GM12873 (cell line): ENCODE results near the gene SLC22A8.

Experiments
- TF ChIP-seq, protein P1 (sequence below): IDR thresholded peaks from 2 replicates; pipeline ENCODE4 v1.5.1; 2012; ENCODE audit warnings: low read depth, mild to moderate bottlenecking, moderate library complexity, low read length, control low read depth; ENCODE audit not compliant: insufficient read depth; ENCODE audit errors: missing control alignments

Gene SLC22A8

DNA sequence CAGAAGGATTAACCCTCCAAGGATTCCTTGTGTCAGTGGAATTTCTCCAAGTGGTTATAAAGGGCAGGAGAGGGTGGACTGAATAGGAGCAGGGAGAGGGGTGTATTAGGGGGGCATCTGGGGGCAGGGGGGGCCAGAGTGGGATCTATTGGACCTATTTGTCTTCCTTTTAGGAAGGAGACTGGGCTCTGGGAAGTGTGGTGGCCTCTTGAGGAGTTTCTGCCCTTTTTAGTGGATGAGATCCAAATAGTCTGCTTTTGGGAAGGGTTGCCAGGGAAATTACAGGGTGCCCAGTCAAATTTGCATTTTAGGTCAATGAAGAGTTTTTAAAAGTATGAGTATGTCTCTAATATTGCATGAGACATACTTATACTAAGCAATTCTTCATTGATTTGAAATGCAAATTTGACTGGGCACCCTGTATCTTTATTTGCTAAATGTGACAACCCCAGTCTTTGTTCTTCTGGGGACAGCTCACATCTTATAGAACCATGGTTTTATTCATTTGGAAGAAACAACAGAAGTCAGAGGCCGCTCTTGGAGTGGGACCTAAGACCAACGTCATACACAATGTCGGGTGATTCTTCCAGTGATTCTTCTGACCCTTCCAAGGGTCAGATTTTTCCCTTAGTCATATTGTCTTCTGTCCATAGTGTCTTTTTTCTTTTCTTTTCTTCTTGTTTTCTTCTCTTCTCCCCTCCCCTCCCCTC, 30.4 kb downstream of the SLC22A8 start:
- TF ChIP-seq, protein P1, sequence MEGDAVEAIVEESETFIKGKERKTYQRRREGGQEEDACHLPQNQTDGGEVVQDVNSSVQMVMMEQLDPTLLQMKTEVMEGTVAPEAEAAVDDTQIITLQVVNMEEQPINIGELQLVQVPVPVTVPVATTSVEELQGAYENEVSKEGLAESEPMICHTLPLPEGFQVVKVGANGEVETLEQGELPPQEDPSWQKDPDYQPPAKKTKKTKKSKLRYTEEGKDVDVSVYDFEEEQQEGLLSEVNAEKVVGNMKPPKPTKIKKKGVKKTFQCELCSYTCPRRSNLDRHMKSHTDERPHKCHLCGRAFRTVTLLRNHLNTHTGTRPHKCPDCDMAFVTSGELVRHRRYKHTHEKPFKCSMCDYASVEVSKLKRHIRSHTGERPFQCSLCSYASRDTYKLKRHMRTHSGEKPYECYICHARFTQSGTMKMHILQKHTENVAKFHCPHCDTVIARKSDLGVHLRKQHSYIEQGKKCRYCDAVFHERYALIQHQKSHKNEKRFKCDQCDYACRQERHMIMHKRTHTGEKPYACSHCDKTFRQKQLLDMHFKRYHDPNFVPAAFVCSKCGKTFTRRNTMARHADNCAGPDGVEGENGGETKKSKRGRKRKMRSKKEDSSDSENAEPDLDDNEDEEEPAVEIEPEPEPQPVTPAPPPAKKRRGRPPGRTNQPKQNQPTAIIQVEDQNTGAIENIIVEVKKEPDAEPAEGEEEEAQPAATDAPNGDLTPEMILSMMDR = no peak

DNA sequence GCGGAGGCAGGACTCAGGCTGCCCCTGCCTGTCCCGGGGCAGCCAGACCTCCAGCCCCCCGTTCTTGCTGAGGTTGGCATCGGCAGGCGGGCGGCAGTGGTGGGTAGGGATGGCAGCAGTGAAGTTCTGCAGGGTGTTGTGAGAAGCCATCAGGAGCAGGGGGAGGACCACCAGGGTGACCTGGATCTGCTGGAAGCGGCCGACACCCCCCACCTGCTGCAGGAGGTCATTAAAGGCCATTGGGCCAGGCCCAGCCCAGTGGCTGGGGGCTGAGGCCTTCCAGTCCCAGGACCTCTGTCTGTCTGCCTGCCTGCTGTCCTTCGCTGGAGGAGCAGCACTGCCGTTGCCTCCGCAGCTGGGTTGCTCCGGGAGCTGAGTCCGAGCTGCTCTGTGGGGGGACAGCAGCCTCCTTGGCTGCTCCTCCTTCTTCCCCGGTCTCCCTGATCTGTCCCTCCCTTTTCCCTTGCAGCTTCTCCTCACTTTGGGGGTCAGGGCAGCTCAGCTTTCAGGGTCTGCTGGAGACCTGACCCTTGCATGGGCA, 31.1 kb downstream of the SLC22A8 start, which contains the start of gene SLC22A6:
Gene SLC22A6 (minus strand): TSS at position 517 of the 541 bp plus-strand sequence. CDS start 277 bp downstream, at position 240.
- TF ChIP-seq, protein P1 = no peak

DNA sequence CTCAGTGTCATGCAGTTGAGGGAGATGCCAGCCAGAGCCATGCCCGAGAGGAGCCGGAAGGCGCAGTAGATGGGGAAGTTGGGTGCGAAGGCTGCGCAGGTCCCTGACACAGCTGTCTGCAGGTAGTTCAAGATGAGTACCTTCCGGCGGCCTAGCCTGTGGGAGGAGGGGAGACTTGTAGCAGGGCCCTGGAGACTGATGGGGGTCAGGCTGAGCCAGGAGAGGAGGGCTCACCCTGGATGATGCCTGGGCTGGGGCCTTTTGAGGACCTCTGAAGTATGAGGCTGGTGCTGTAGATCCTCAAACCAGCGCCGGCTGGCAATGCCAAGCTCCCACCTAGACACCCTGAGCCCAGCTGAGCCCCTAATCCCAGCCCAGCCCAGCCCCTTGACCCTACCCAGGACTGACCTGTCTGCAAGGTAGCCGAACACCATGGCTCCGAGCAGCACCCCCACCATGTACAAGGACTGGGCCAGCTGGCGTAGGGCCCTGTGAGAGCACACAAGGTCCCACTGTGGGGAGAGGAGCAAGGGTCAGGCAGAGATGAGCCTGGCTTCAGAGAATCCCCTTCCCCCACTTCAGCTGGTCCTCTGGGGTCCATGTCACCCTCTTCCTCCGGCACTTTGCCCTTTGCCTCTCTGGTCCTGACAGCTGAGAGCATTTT, 32.0 kb downstream of the SLC22A8 start:
- TF ChIP-seq, protein P1 = no peak

DNA sequence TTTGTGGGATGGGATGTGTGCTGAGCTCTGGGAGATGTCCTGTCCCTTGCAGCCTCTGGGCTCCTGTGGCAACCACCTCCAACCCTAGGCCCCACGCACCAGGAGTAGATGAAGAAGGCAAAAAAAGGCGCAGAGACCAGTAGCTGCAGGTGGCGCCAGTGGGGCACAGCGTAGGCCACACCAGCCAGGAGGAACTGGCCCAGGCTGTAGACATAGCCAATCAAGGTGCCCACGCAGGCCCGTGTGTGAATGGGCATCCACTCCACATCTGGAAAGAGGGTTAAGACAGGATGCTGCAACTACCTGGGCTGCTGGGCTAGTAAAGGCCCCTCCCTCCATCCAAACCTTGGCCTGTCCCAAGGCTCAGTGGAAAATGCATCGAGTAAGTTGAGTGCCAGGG, 33.9 kb downstream of the SLC22A8 start:
- TF ChIP-seq, protein P1 = no peak

DNA sequence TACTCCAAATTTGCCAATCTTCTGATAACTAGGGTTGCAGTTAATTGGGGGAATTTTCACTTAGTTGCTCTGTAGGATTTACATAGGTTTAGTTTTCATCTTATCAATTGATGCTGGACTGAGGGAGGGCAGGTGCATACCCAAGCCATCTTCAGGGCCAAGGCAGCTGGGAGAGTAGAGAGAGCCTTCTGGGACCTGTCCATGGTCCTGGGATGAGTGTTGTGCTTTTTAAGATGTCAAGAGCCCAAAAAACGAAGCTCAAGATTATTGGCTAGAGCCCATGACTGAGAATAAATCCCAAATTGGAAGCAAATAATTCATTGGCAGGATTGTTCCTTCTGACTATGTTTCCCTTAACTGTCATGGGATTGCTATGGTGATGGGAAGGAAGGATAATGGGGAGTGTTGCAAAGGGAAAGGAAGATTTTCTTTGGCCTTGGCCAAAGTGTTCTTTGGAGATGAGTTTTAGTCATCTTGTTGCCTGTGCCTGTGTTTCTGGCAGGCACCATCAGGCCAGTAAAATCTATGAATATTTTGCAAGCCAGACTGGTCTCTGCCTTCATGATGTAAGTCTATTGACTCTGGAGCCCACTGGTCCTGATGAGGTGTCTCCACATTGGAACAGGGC, 35.4 kb downstream of the SLC22A8 start:
- TF ChIP-seq, protein P1 = no peak

DNA sequence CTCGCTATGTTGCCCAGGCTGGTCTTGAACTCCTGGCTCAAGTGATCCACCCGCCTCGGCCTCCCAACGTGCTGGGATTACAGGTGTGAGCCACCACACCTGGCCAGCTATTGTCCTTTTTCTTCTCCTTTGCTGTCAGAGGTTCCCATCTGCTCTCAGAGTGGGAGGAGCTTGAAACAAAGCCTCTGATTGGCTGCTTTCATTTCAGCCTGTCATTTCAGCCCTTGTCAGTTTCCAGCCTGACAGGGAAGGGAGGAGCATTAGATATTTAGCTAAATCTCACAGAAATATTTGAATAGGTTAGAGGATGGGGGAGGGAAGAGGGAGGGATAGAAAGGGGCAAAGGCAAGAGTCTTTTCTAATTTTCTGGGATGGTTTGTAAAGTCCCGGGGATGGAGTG, 39.5 kb downstream of the SLC22A8 start:
- TF ChIP-seq, protein P1 = no peak
